GM12873 (cell line): Measurements from ENCODE around the gene PSMB9.

ENCODE experiments used
- TF ChIP-seq, protein P1 (sequence below): IDR thresholded peaks from 2 replicates; pipeline ENCODE4 v1.5.1; 2012; ENCODE audit warnings: low read depth, mild to moderate bottlenecking, moderate library complexity, low read length, control low read depth; ENCODE audit not compliant: insufficient read depth; ENCODE audit errors: missing control alignments

Gene PSMB9

DNA sequence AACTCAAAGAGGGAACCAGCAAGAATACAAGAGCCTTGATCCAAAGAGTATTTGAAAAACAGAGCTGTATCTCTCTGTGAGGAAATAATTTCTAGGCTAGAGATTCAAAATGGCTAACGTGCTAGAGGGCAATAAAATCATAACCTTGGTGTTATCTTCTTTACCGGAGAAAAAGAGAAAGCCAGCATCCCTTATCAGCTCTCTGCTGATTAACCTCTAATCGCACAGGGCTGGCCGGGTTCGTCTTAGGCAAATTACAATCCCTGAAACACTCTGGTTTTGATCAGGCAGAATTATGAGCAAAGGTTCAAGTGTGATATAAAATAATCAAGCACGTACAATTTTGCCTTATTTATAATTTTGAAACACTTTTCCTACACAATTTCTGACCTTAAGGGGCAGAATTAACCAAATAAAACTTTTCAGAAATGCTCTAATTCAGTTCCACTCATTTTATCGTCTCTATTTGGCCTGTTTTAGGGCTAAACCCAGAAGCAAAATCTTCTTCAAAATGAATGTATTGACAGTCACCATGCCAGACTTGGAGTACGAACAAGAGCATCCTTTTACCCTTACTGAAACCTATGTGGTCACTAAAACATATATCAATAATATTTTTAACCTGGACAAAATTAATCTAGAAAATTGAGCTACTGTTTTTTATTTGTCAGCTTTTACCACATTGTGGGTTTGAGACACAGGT lies 13.7 kb downstream of the PSMB9 start:
- TF ChIP-seq, protein P1, sequence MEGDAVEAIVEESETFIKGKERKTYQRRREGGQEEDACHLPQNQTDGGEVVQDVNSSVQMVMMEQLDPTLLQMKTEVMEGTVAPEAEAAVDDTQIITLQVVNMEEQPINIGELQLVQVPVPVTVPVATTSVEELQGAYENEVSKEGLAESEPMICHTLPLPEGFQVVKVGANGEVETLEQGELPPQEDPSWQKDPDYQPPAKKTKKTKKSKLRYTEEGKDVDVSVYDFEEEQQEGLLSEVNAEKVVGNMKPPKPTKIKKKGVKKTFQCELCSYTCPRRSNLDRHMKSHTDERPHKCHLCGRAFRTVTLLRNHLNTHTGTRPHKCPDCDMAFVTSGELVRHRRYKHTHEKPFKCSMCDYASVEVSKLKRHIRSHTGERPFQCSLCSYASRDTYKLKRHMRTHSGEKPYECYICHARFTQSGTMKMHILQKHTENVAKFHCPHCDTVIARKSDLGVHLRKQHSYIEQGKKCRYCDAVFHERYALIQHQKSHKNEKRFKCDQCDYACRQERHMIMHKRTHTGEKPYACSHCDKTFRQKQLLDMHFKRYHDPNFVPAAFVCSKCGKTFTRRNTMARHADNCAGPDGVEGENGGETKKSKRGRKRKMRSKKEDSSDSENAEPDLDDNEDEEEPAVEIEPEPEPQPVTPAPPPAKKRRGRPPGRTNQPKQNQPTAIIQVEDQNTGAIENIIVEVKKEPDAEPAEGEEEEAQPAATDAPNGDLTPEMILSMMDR = no peak

- TF ChIP-seq, protein P1 = peak; percentile 75
These were observed 14.3 kb downstream of the PSMB9 start for GRCh38 chr6:32868257-32868788.

DNA sequence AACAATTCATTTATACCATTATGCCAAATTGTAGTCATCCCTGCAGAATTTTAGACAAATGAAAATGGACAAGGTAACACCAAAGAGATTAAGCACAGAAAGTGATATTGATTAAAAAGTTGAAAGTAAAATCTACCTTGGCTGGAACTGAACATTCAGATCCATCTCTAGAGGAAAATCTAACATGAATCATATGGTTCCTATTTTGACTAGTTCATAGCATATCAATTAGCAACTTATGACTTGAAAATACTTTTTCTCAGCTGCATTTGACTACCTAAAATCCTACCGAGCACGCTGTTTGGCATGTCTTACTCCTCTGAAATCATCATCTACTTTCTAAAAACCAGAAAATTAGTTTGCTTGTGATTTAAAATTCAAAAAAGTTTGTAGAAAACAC lies 22.6 kb downstream of the PSMB9 start:
- TF ChIP-seq, protein P1 = no peak

GRCh38 chr6:32879691-32880090 lies 25.7 kb downstream of the PSMB9 start:
- TF ChIP-seq, protein P1 = no peak

GRCh38 chr6:32882879-32883250 lies 28.9 kb downstream of the PSMB9 start:
- TF ChIP-seq, protein P1 = no peak

GRCh38 chr6:32883789-32884188 lies 29.8 kb downstream of the PSMB9 start:
- TF ChIP-seq, protein P1 = no peak

DNA sequence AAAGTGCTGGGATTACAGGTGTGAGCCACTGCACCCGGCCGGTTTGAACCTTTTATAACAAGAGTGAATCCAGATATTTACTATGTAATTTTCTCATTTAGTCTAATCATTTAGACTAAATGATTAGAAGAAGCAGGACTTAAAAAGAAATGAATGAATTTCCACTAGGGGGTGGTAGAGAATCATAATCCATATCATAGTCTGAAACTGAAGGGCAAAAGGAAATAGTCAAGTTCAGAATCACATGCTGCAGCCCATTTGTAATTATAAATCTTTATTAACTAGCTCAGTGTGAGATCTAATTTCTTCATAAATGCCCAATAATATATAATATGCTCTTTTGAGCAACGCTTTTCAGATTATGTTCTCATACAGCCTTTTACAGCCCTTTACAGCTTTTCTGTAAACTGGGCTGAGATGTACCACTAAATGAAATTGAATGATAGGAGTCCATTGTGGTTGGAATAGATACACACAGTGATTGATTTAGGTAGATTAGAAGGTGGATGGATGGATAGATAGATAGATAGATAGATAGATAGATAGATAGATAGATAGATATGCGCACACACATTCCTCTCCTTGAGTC lies 31.8 kb downstream of the PSMB9 start:
- TF ChIP-seq, protein P1 = peak; percentile 47
